Testis (tissue), 3 donors: ENCODE measurements around the gene POLD3. TPM values are rescaled to one million over a fixed set of nuclear protein-coding genes. Genes with fewer than 3 reads are reported as not detected.
A peak's percentile ranks its signal among the peaks of the same experiment; 100 is the strongest.

Experiments used
- DNase-seq: peaks from one replicate; pipeline ENCODE4 v3.0.0-alpha.2; 2019
- H3K27ac ChIP-seq, 2 donors: fragments of 200-600 bp; sonication (generic); one replicate each; pipeline ENCODE4 v1.5.1; 2019
- H3K27me3 ChIP-seq: fragments of 200-600 bp; sonication (generic); one replicate; pipeline ENCODE4 v1.5.1; 2019
- H3K36me3 ChIP-seq: fragments of 200-600 bp; sonication (generic); one replicate; pipeline ENCODE4 v1.5.1; 2017; ENCODE audit warnings: low read depth; ENCODE audit errors: missing control alignments
- H3K4me1 ChIP-seq: fragments of 200-600 bp; sonication (generic); one replicate; pipeline ENCODE4 v1.5.1; 2019
- H3K4me3 ChIP-seq, 2 donors: fragments of 200-600 bp; sonication (generic); one replicate each; pipeline ENCODE4 v1.5.1; 2017 to 2019
- H3K9me3 ChIP-seq: fragments of 200-600 bp; sonication (generic); one replicate; pipeline ENCODE4 v1.5.1; 2017
- POLR2A ChIP-seq: fragments of 450-650 bp; IDR thresholded peaks from one replicate; pipeline ENCODE4 v1.6.1; 2017; ENCODE audit warnings: antibody characterized with exemption, mild to moderate bottlenecking, moderate library complexity
- WGBS, 2 donors: methylation state at CpG; one replicate each; pipeline ENCODE4 v1.1.5; 2018; 5-methylcytosine and 5-hydroxymethylcytosine counted together
- intact Hi-C: fragments of 100-400 bp; cut with DNase I; formaldehyde crosslinking; loops from one replicate; pipeline ENCODE4 v1.15.1; 2023; ENCODE audit warnings: low total_unique reads
- polyA plus RNA-seq: library from polyadenylated mRNA; stranded (reverse); fragments of 350-450 nt; fragmentation: Illumina TruSeq; extraction: RNeasy Lipid Tissue Mini Kit (QIAGEN cat#74804); gene quantifications from one replicate; pipeline ENCODE4 v1.2.3, GENCODE V29; 2014; ENCODE audit warnings: low read depth, low replicate concordance; ENCODE audit not compliant: insufficient read depth
- total RNA-seq, 2 donors: library from RNA; depleted of rRNA; stranded (reverse); fragments of >200 nt; gene quantifications; one replicate each; pipeline ENCODE4 v1.2.3, GENCODE V29; 2016
- TF ChIP-seq, protein P1 (sequence below), 3 experiments: fragments of 450-650 bp in 2 of 3; fragments of 200-600 bp in 1 of 3; sonication (generic) in 1 of 3; IDR thresholded peaks; one replicate each; pipeline ENCODE4 v1.5.1; 2016 to 2019; ENCODE audit warnings: antibody characterized with exemption in 3 of 3, mild to moderate bottlenecking in 2 of 3, moderate library complexity in 1 of 3

The POLD3 gene
- total and polyA plus RNA-seq, 3 donors from 2014 or later: 25.2 to 36.3 (median 32.9) TPM

DNA sequence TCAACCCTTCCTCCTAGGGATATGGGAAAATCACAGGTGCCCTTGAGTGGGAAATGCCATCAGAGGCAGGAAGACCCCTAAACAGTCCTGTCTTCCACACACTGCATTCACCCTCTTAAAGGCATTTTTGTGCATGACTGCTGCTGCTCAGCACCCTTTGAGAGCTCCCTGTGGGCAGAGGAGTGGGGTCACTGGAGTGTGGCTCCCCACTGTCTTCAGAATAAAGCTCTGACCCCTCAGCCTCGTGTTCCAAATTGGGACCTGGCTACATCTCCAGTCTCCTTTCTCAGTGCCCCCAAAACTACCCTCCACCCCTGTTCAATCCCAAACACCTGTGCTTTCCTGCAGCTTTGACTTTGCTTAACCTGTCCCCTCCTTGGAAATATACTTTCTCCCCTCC, 92.3 kb downstream of the POLD3 start:
- intact Hi-C loops: loop anchor here (5.0 kb wide), 1 partner anchor 52 kb away; no protein-coding TSS in a partner anchor
- DNase-seq: no peak

DNA sequence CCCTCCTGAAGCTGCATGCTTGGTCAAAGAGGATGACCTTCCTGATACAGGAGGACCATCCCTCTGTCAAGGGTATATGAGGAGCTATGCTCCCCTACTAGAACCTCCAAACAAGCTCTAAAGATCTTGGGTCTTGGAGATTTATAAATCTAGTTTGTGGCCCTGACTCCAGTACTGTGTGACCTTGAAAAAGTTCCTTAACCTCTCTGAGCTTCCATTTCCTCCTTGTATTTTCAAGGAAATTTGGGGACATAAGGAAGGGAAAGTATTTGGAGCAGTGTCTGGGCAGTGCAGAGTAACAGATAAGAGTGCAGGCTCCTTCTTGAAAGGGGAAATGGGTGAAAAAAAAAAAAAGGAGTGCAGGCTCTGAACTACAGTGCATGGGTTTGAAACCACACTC, 93.0 kb downstream of the POLD3 start:
- Histone ChIP-seq H3K4me1 (peaks cover 3% of the 10 kb centered on the region), H3K27ac (no peak overlapping the region), H3K36me3 (no peaks in the 10 kb centered on the region), H3K9me3 (no peaks in the 10 kb centered on the region), H3K27me3 (no peaks in the 10 kb centered on the region), H3K4me3 (no peak overlapping the region)
- no peak for DNase-seq
- intact Hi-C loops: no loop called here
- TF ChIP-seq, protein P1, sequence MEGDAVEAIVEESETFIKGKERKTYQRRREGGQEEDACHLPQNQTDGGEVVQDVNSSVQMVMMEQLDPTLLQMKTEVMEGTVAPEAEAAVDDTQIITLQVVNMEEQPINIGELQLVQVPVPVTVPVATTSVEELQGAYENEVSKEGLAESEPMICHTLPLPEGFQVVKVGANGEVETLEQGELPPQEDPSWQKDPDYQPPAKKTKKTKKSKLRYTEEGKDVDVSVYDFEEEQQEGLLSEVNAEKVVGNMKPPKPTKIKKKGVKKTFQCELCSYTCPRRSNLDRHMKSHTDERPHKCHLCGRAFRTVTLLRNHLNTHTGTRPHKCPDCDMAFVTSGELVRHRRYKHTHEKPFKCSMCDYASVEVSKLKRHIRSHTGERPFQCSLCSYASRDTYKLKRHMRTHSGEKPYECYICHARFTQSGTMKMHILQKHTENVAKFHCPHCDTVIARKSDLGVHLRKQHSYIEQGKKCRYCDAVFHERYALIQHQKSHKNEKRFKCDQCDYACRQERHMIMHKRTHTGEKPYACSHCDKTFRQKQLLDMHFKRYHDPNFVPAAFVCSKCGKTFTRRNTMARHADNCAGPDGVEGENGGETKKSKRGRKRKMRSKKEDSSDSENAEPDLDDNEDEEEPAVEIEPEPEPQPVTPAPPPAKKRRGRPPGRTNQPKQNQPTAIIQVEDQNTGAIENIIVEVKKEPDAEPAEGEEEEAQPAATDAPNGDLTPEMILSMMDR (IDR thresholded peaks at IDR 0.05): no peak
- no peak for TF ChIP-seq POLR2A

More for the DNA sequence above, 92.3 kb downstream of the POLD3 start:
- Histone ChIP-seq H3K27me3 (no peaks in the 10 kb centered on the region), H3K9me3 (no peaks in the 10 kb centered on the region), H3K4me3 (no peak overlapping the region), H3K36me3 (no peaks in the 10 kb centered on the region), H3K4me1 (peaks cover 3% of the 10 kb centered on the region), H3K27ac (no peak overlapping the region)
- WGBS, 2 donors: 93 to 100% methylated on average over 1 of the region's 1 CpG
- TF ChIP-seq, protein P1 (IDR thresholded peaks at IDR 0.05): no peak
- no peak for TF ChIP-seq POLR2A

DNA sequence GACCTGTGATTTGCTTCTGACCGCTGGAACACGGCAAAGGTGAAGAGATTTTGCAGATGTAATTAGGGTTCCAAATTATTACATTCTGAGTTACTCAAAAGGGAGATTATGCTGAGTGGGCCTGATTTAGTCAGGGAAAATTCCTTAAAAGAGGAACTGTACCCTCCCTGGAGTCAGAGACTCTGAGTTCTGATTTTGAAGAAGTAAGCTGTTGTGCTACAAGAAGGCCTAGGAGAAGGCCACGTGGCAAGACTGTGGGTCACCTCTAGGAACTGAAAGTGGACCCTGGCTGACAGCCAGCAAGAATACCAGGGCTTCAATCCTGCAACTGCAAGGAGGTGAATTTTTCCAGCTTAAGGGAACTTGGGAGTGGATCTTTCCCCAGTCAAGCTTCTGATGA, 93.5 kb downstream of the POLD3 start:
- no peaks in the 10 kb centered on the region for H3K36me3 ChIP-seq
- H3K4me3 ChIP-seq: no peak overlapping the region
- H3K27me3 ChIP-seq: no peaks in the 10 kb centered on the region
- TF ChIP-seq, protein P1 (IDR thresholded peaks at IDR 0.05): no peak
- TF ChIP-seq POLR2A: no peak
- no peak overlapping the region for H3K27ac ChIP-seq
- 91 to 93% methylated on average over 3 of the region's 3 CpGs for WGBS, 2 donors
- DNase-seq: peak; percentile 41
- H3K9me3 ChIP-seq: no peaks in the 10 kb centered on the region
- intact Hi-C loops: no loop called here
- H3K4me1 ChIP-seq: peaks cover 3% of the 10 kb centered on the region

DNA sequence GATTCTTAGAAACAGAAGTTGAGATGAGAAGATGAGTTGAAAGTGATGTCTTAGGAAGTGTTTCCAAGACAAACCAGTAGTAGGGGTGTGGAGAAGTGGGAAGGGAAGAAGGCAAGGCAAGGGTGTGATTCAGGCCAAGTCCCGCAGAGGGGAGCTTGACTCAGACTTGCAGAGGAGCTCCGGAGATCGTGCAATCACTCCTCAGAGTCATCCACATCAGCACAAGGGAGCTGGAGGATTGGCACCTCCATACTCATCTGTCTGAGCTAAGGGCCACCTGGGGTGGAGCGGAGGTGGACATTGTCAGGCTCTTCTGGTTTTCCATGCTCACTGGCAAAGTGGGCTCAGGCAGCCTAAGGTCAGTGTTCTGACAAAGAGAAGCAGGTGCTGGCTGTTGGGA, 94.4 kb downstream of the POLD3 start:
- TF ChIP-seq, protein P1 (IDR thresholded peaks at IDR 0.05): no peak
- no peak for TF ChIP-seq POLR2A
- WGBS, 2 donors: 87 to 90% methylated on average over 2 to 4 of the region's 4 CpGs
- H3K9me3 ChIP-seq: no peaks in the 10 kb centered on the region
- H3K27me3 ChIP-seq: no peaks in the 10 kb centered on the region
- no peaks in the 10 kb centered on the region for H3K36me3 ChIP-seq
- no peak overlapping the region for H3K27ac ChIP-seq
- intact Hi-C loops: no loop called here
- no peak for DNase-seq
- H3K4me1 ChIP-seq: peaks cover 3% of the 10 kb centered on the region
- no peak overlapping the region for H3K4me3 ChIP-seq

DNA sequence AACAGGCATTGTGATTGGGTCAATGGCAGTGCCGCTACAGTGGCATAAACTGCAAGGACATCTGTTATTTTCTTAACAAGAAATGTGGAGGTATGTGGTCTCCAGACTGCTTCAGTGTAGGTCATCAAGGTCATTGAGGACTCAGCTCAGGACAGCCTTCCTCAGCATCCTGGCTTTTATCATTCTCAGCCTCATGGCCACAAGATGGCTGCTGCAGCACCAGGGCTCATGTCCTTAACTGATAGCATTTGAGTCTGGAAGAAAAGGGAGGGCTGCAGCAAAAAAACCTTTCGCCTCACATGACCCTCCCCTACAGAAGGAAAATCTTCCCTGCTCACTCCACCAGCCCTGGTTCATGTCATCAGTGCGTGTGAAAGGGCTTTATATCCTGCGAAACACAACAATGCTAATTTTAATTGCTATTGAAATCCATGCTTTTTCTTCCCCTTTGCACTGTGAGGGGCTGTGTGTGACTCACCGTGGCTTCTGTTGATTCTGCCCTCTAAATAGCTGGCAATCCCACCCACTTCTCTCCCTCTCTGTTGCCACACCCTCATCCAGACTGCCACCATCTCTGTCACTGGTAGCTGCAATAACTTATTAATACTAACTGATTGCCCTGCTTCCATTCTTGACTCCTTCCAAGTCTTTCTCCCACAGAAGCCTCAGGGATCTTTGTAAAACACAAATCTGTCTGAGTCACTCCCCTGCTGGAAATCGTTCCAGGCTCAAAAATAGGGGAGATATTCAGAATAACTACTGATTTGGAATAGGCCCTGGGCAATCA, 95.0 kb downstream of the POLD3 start:
- Histone ChIP-seq H3K9me3 (no peaks in the 10 kb centered on the region), H3K36me3 (no peaks in the 10 kb centered on the region), H3K4me3 (no peak overlapping the region), H3K27ac (no peak overlapping the region), H3K27me3 (no peaks in the 10 kb centered on the region), H3K4me1 (no peaks in the 10 kb centered on the region)
- no peak for DNase-seq
- WGBS, 2 donors: 79 to 90% methylated on average over 6 of the region's 6 CpGs
- intact Hi-C loops: no loop called here
- TF ChIP-seq, protein P1 (IDR thresholded peaks at IDR 0.05): no peak
- TF ChIP-seq POLR2A: no peak
